Measurements from ENCODE around the gene IGFL3.

IGFL3 gene

GRCh38 chr19:46144756-46145155 lies 20.3 kb upstream of the IGFL3 start:
- Histone ChIP-seq H3K4me3 (ENCODE audit: low read depth, low read length) (no peak overlapping the region), H3K36me3 (ENCODE audit: control insufficient read depth, insufficient read depth, low read length) (no peaks in the 10 kb centered on the region), H3K9me3 (ENCODE audit: control insufficient read depth, insufficient read depth, low read depth, low read length) (no peaks in the 10 kb centered on the region), H3K27ac (ENCODE audit: low read depth, low read length) (no peak overlapping the region), H3K4me1 (ENCODE audit: control insufficient read depth, insufficient read depth, low read length) (no peaks in the 10 kb centered on the region; the same call in 1 of the 2 replicates), H3K27me3 (ENCODE audit: control insufficient read depth, insufficient read depth, low read length) (peaks cover 3% of the 10 kb centered on the region; the same call in 1 of the 2 replicates), H3K9ac (ENCODE audit: low read length) (no peak overlapping the region)

GRCh38 chr19:46142294-46142693 lies 17.8 kb upstream of the IGFL3 start:
- Histone ChIP-seq H3K4me1 (ENCODE audit: control insufficient read depth, insufficient read depth, low read length) (no peaks in the 10 kb centered on the region; the same call in 1 of the 2 replicates), H3K36me3 (ENCODE audit: control insufficient read depth, insufficient read depth, low read length) (no peaks in the 10 kb centered on the region), H3K27me3 (ENCODE audit: control insufficient read depth, insufficient read depth, low read length) (no peaks in the 10 kb centered on the region), H3K9me3 (ENCODE audit: control insufficient read depth, insufficient read depth, low read depth, low read length) (peaks cover 6% of the 10 kb centered on the region; the same call in 1 of the 2 replicates), H3K9ac (ENCODE audit: low read length) (no peak overlapping the region), H3K27ac (ENCODE audit: low read depth, low read length) (no peak overlapping the region), H3K4me3 (ENCODE audit: low read depth, low read length) (no peak overlapping the region)

- Histone ChIP-seq H3K36me3 (ENCODE audit: control insufficient read depth, insufficient read depth, low read length) (no peaks in the 10 kb centered on the region), H3K9me3 (ENCODE audit: control insufficient read depth, insufficient read depth, low read depth, low read length) (peaks cover 6% of the 10 kb centered on the region; the same call in 1 of the 2 replicates), H3K4me3 (ENCODE audit: low read depth, low read length) (no peak overlapping the region), H3K27me3 (ENCODE audit: control insufficient read depth, insufficient read depth, low read length) (no peaks in the 10 kb centered on the region), H3K4me1 (ENCODE audit: control insufficient read depth, insufficient read depth, low read length) (no peaks in the 10 kb centered on the region; the same call in 1 of the 2 replicates), H3K27ac (ENCODE audit: low read depth, low read length) (no peak overlapping the region), H3K9ac (ENCODE audit: low read length) (no peak overlapping the region)
Measured at GRCh38 chr19:46141421-46141820, 16.9 kb upstream of the IGFL3 start.

GRCh38 chr19:46137915-46138473 lies 13.5 kb upstream of the IGFL3 start:
- no peaks in the 10 kb centered on the region for H3K36me3 ChIP-seq (ENCODE audit: control insufficient read depth, insufficient read depth, low read length)
- peaks cover 16% of the 10 kb centered on the region for H3K9me3 ChIP-seq (ENCODE audit: control insufficient read depth, insufficient read depth, low read depth, low read length)
- no peak overlapping the region for H3K9ac ChIP-seq (ENCODE audit: low read length)
- no peak overlapping the region for H3K4me3 ChIP-seq (ENCODE audit: low read depth, low read length)
- H3K27ac ChIP-seq (ENCODE audit: low read depth, low read length), result no peak overlapping the region
- no peaks in the 10 kb centered on the region for H3K27me3 ChIP-seq (ENCODE audit: control insufficient read depth, insufficient read depth, low read length)
- H3K4me1 ChIP-seq (ENCODE audit: control insufficient read depth, insufficient read depth, low read length), result peaks cover 14% of the 10 kb centered on the region

GRCh38 chr19:46134527-46134926 lies 10.0 kb upstream of the IGFL3 start:
- Histone ChIP-seq H3K27ac (ENCODE audit: low read depth, low read length) (peak overlapping the region; percentile 97; the same call in 1 of the 2 replicates), H3K9me3 (ENCODE audit: control insufficient read depth, insufficient read depth, low read depth, low read length) (peaks cover 20% of the 10 kb centered on the region), H3K4me1 (ENCODE audit: control insufficient read depth, insufficient read depth, low read length) (peaks cover 22% of the 10 kb centered on the region), H3K9ac (ENCODE audit: low read length) (no peak overlapping the region), H3K36me3 (ENCODE audit: control insufficient read depth, insufficient read depth, low read length) (no peaks in the 10 kb centered on the region), H3K27me3 (ENCODE audit: control insufficient read depth, insufficient read depth, low read length) (no peaks in the 10 kb centered on the region), H3K4me3 (ENCODE audit: low read depth, low read length) (no peak overlapping the region)

- peaks cover 22% of the 10 kb centered on the region for H3K4me1 ChIP-seq (ENCODE audit: control insufficient read depth, insufficient read depth, low read length)
- H3K27ac ChIP-seq (ENCODE audit: low read depth, low read length), result peak overlapping the region; percentile 97
- no peaks in the 10 kb centered on the region for H3K27me3 ChIP-seq (ENCODE audit: control insufficient read depth, insufficient read depth, low read length)
- peak overlapping the region; percentile 2; the same call in 1 of the 2 replicates for H3K4me3 ChIP-seq (ENCODE audit: low read depth, low read length)
- peak overlapping the region; percentile 72 for H3K9ac ChIP-seq (ENCODE audit: low read length)
- peaks cover 20% of the 10 kb centered on the region for H3K9me3 ChIP-seq (ENCODE audit: control insufficient read depth, insufficient read depth, low read depth, low read length)
- H3K36me3 ChIP-seq (ENCODE audit: control insufficient read depth, insufficient read depth, low read length), result no peaks in the 10 kb centered on the region
Measured at GRCh38 chr19:46133777-46134241, 9.3 kb upstream of the IGFL3 start.

GRCh38 chr19:46133101-46133627 lies 8.7 kb upstream of the IGFL3 start:
- peak overlapping the region; percentile 97 for H3K27ac ChIP-seq (ENCODE audit: low read depth, low read length)
- peaks cover 22% of the 10 kb centered on the region for H3K4me1 ChIP-seq (ENCODE audit: control insufficient read depth, insufficient read depth, low read length)
- no peaks in the 10 kb centered on the region for H3K27me3 ChIP-seq (ENCODE audit: control insufficient read depth, insufficient read depth, low read length)
- H3K9me3 ChIP-seq (ENCODE audit: control insufficient read depth, insufficient read depth, low read depth, low read length), result peaks cover 15% of the 10 kb centered on the region
- H3K36me3 ChIP-seq (ENCODE audit: control insufficient read depth, insufficient read depth, low read length), result no peaks in the 10 kb centered on the region
- peak overlapping the region; percentile 53 for H3K4me3 ChIP-seq (ENCODE audit: low read depth, low read length)
- H3K9ac ChIP-seq (ENCODE audit: low read length), result peak overlapping the region; percentile 97

- peak overlapping the region; percentile 97 for H3K9ac ChIP-seq (ENCODE audit: low read length)
- no peaks in the 10 kb centered on the region for H3K36me3 ChIP-seq (ENCODE audit: control insufficient read depth, insufficient read depth, low read length)
- peak overlapping the region; percentile 53 for H3K4me3 ChIP-seq (ENCODE audit: low read depth, low read length)
- H3K27ac ChIP-seq (ENCODE audit: low read depth, low read length), result peak overlapping the region; percentile 97
- H3K27me3 ChIP-seq (ENCODE audit: control insufficient read depth, insufficient read depth, low read length), result no peaks in the 10 kb centered on the region
- peaks cover 22% of the 10 kb centered on the region for H3K4me1 ChIP-seq (ENCODE audit: control insufficient read depth, insufficient read depth, low read length)
- peaks cover 14% of the 10 kb centered on the region for H3K9me3 ChIP-seq (ENCODE audit: control insufficient read depth, insufficient read depth, low read depth, low read length)
Measured at GRCh38 chr19:46132508-46133100, 8.1 kb upstream of the IGFL3 start.

GRCh38 chr19:46131485-46132143 lies 7.1 kb upstream of the IGFL3 start:
- peak overlapping the region; percentile 97; the same call in 1 of the 2 replicates for H3K27ac ChIP-seq (ENCODE audit: low read depth, low read length)
- H3K36me3 ChIP-seq (ENCODE audit: control insufficient read depth, insufficient read depth, low read length), result no peaks in the 10 kb centered on the region
- peak overlapping the region; percentile 53 for H3K4me3 ChIP-seq (ENCODE audit: low read depth, low read length)
- H3K4me1 ChIP-seq (ENCODE audit: control insufficient read depth, insufficient read depth, low read length), result peaks cover 22% of the 10 kb centered on the region
- H3K9me3 ChIP-seq (ENCODE audit: control insufficient read depth, insufficient read depth, low read depth, low read length), result peaks cover 14% of the 10 kb centered on the region; the same call in 1 of the 2 replicates
- peak overlapping the region; percentile 97 for H3K9ac ChIP-seq (ENCODE audit: low read length)
- no peaks in the 10 kb centered on the region for H3K27me3 ChIP-seq (ENCODE audit: control insufficient read depth, insufficient read depth, low read length)

- Histone ChIP-seq H3K27ac (ENCODE audit: low read depth, low read length) (no peak overlapping the region), H3K27me3 (ENCODE audit: control insufficient read depth, insufficient read depth, low read length) (no peaks in the 10 kb centered on the region), H3K9me3 (ENCODE audit: control insufficient read depth, insufficient read depth, low read depth, low read length) (no peaks in the 10 kb centered on the region), H3K36me3 (ENCODE audit: control insufficient read depth, insufficient read depth, low read length) (no peaks in the 10 kb centered on the region), H3K9ac (ENCODE audit: low read length) (no peak overlapping the region), H3K4me1 (ENCODE audit: control insufficient read depth, insufficient read depth, low read length) (peaks cover 9% of the 10 kb centered on the region; the same call in 1 of the 2 replicates), H3K4me3 (ENCODE audit: low read depth, low read length) (no peak overlapping the region)
Measured at GRCh38 chr19:46126086-46126580, 1.6 kb upstream of the IGFL3 start.

Data from HUES6 (cell line).